ENCODE measurements around the gene SYT3.

The SYT3 gene

DNA sequence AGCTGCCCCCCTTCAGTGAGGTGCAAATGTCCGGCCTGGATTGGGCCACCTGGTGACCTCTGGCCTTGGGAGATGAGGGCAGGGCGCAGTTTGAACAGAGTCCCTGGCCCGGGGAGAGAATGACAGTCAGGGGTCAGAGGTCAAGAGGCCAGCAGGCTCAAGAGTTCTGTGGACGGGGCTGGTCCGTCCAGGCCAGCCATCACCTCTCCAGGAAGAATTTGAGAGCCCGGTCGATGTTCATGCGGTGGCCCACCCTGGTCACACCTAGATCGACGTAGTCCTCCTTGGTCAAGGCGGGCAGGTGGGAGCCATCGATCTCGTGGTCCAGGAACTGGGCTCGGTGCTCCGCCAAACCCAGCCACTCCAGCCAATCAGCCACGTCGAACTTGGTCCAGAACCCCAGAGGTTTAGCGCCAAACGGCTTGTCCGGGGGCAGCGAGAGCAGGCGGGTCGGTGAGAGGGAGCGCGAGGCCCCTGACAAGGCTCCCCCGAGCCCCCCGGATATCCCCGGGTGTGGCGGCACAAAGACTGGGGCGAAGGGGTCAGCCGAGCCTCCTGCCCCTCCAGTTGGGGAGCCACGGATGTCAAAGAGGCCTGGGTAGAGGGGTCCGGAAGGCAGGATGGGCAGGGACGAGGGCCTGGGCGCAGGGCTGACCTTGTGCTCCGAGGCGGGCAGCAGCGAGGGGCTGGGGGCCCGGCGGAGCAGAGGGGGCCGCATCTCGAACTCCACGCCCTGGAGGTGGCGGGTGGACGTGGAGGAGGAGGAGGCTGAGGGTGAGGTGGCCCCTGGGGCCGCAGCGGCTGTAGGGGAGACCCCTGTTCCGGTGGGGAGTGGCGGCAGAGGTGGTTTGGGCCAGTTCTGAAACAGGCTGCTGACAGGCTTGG lies 22.3 kb upstream of the SYT3 start:
- in situ Hi-C loops (cut with MboI; ENCODE audit: low sequenced_read_pairs): no loop called here

DNA sequence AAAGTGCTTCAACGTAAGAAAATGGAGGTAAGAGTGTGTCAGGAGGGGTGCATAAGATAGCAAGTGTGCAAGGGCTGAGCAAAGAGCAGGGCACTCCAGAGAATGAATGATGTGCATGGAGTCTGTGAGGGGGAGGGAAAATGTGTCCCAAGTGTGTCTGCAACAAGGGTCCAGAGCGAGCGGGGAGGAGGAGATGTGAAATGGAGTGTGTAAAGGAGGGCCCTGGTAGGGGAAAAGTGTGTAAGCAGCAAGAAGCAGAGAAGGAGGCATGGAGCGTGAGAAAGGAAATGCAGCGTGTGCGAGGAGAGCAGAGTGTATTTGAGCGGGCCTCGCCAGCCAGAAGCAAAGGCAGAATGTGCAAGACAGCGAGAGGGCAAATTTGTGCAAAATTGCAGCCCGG lies 21.3 kb upstream of the SYT3 start:
- in situ Hi-C loops (cut with MboI; ENCODE audit: low sequenced_read_pairs): no loop called here

DNA sequence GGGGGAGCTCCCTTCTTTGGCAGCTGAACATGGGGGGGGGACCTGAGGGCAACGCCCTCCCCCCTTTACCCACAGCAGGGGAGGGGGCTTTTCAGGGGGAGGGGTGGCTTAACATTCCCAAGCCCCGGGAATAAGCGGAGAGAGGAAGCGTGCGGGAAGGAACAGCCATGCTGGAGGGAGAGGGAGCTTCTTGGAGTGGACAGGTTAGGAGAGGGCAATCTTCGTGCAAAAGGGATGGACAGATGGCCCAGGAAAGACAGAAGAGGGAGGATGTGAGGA lies 20.3 kb upstream of the SYT3 start:
- in situ Hi-C loops (cut with MboI; ENCODE audit: low sequenced_read_pairs): no loop called here

GRCh38 chr19:50659318-50660087 lies 19.8 kb upstream of the SYT3 start:
- in situ Hi-C loops (cut with MboI; ENCODE audit: low sequenced_read_pairs): no loop called here

DNA sequence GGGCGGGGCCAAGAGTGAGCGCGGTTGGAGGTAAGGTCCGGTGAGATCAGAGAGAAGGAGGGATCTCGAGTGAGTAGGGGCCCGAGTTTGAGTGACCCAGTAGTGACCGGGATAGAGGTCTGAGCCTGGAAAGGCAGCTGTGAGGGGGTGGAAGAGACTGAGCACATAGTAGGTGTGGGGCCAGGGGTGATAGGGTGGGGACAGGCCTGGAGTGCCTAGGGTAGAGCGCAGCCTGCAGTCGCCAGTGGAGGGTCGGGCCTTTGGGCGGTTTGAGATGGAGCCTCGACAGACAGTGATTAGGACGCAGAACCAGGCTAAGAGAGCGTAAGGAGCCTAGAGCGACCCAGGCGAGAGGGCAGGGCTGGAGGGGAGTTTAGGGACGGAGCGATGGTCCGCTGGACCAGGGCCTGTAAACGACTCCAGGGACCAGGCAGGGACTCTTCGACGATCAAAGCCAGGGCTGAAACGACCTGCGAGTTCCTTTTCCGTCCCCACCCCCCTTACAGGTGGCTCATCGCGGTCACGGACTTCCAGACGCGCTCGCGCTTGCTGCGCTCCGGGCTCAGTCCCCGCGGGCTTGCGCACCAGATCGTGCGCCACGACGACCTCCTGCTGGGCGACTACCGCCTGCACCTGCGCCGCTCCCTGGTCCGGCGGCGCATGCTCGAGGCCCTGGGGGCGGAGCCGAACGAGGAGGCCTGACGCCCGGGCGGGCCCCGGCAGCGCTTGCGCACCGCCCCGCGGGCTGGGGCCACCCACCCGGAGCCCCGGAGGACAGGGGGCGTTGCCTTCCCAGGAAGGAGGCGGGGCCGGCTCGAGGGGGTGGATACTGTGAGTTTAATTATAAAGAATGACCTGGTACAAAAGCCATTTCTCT lies 19.0 kb upstream of the SYT3 start:
- in situ Hi-C loops (cut with MboI; ENCODE audit: low sequenced_read_pairs): no loop called here

DNA sequence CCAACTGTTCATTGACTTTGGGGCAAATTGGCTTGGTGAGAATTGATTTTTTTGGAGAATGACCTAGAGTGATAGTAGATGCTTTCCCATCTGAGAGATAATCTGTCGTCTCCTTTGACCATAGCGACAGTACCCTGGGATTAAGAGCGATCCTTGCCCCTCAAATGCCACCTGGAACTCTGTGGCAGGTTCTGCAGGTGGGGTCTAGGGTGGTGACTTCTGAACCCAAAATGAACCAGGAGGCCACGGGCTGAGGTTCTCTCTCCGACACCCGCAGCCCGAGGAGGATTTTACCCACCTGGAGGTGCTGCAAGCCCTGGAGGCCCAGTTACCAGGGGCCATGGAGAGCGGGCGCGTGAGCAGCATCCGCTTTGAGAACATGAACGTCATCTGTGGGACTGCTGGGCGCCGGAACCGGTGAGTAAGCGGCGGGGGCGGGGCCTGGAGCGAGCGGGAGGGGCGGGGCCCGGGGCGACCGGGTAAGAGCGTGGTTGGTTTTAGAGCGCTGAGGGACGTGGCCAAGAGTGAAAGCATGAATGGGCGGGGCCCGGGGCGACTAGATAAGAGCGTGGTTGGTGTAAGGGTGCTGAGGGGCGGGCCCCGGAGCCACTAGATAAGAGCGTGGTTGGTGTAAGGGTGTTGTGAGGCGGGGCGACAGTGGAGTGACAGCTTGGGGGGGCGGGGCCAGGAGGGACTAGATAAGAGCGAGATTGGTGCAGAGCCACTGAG lies 18.2 kb upstream of the SYT3 start:
- in situ Hi-C loops (cut with MboI; ENCODE audit: low sequenced_read_pairs): no loop called here

GRCh38 chr19:50657222-50657669 lies 17.6 kb upstream of the SYT3 start:
- in situ Hi-C loops (cut with MboI; ENCODE audit: low sequenced_read_pairs): no loop called here

- in situ Hi-C loops (cut with MboI; ENCODE audit: low sequenced_read_pairs): no loop called here
Observed at GRCh38 chr19:50654882-50655281, 15.2 kb upstream of the SYT3 start.

DNA sequence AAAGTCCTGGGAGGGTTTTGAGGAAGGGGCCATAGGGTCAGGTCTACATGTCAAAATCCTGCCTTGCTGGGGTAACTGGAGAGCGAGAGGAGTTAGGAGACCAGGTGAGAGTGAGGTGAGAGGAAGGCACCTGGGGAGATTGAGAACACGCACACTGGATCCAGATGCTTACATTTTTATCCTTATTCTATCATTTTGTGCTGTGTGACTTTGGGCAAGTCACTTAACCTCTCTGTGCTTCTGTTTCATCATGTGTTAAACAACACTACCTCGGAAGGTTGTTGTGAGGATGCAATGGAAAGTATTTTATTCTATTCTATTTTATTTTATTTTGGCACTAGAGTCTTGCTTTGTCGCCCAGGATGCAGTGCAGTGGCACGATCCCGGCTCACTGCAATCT lies 13.0 kb upstream of the SYT3 start:
- in situ Hi-C loops (cut with MboI; ENCODE audit: low sequenced_read_pairs): no loop called here

- in situ Hi-C loops (cut with MboI; ENCODE audit: low sequenced_read_pairs): no loop called here
Observed at GRCh38 chr19:50651174-50651573, 11.5 kb upstream of the SYT3 start.

DNA sequence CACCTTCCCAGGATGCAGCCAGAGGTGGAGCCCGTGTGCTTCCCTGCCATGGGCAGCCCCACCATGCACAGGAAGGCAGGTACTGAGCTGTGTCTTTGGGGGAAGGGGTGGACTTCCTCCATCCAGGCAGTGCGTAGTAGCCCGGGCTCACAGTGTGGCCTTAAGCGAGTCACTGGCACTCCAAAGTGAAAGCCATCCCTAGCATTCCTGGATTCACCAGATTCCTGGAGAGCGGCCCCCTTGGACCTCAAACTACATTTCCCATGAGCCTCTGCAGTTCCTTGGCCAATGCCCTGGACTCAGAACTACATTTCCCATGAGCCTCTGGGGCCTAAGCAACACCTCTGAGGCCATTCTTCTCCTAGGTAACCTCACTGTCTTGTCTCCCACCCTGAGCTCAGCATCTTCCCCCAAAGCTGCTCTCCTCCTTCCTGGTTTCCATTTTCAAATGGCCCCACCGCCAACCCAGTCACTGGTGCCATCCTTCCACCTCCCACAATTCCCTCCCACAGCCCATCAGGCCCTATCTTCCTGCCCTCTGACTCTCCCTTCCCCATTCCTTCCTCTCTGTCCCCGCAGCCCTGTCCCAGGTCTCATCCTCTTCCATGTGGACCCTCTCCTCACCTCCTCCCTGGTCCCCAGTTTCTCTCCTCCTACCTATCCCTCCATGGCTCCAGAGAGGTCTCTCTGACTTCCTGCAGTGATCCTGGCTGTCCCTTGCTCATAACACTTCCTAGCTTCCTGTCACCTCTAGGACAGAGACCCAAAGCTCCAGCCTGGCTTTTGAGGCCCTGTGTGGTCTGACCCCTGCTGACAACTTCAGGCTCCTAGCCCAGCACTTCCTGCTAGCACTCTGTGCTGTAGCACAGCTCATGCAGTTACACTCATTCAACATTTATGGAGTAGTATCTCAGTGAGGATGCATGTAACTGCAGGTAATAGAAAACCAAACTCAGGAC lies 10.0 kb upstream of the SYT3 start, which contains the start of gene C19orf81:
TSS of gene C19orf81 (plus strand) at position 13 of the 959 bp plus-strand sequence. CDS start at position 13, 0 bp downstream.
- in situ Hi-C loops (cut with MboI; ENCODE audit: low sequenced_read_pairs): no loop called here

DNA sequence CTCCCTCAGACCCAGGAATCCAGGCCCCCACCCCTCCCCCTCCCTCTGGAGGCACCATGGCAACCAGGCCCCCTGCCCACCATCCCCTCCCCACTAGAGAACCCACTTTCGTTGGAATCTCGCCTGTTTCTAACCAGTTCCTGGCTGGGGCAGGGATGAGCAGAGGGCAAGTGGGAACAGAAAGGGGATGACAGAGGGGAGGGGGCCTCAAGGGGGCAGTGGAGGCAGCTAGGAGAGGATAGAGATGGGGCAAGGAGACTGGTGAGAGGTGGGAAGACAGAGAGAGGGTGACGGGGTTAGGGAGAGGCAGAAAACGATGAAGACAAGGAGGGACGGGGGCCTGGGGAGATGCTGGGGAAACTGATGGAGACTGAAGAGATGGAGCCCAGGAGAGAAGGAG lies 9.0 kb upstream of the SYT3 start:
- in situ Hi-C loops (cut with MboI; ENCODE audit: low sequenced_read_pairs): no loop called here

- in situ Hi-C loops (cut with MboI; ENCODE audit: low sequenced_read_pairs): no loop called here
Observed at GRCh38 chr19:50647879-50648615, 8.4 kb upstream of the SYT3 start.

GRCh38 chr19:50646074-50646807 lies 6.6 kb upstream of the SYT3 start:
- in situ Hi-C loops (cut with MboI; ENCODE audit: low sequenced_read_pairs): no loop called here

DNA sequence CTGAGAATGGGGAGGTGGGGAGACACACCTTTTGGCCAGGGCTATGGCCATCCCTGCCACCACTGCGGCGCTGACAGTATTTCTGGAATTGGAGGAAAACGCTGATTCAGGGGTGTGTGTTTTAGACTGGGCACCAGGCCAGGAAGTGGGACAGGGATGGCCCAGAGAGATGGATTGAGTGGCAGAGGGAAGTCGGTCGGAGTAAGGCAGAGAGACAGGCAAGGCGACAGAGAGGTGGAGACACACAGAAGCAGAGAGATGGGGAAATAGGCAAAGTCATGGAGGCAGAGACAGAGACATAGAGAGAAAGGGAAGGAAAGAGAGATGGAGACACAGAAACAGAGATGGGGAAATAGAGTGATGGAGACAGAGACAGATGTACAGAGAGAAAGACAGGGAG lies 5.4 kb upstream of the SYT3 start:
- in situ Hi-C loops (cut with MboI; ENCODE audit: low sequenced_read_pairs): no loop called here

DNA sequence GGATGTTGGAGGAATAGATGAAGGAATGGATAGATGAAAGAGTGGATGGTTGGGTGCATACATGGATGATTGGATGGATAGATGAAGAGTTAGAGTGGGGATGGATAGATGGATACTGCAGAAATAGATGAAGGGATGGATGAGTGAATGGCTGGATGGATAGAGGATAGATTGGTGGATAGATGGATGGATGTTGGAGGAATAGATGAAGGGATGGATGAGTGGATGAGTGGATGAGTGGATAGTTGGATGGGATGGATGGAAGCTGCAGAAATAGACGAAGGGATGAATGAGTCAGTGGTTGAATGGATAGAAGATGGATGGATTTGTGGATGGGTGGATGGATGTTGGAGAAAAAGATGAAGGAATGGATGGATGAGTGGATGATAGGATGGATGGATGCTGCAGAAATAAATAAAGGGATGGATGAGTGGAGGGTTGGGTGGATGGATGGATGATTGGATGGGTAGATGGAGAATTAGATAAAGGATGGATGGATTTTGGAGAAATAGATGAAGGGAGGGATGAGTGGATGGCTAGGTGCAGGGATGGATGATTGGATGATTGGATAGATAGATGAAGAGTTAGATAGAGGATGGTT lies 4.7 kb upstream of the SYT3 start:
- in situ Hi-C loops (cut with MboI; ENCODE audit: low sequenced_read_pairs): no loop called here

DNA sequence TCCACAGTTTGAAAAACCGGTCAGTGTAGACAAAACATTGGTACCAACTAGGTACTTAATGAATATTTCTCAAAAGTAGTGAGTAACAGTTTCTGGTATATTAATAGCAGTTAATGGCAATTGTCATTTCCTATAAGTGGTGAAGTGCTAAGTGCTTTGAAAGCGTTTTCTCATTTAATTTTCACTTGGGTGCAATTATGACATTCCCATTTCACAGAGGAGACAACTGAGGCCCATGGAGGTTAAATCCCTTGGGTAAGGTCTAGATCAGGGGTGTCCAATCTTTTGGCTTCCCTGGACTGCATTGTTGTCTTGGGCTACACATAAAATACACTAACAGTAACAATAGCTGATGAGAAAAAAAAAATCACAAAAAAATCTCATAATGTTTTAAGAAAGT lies 687 bp upstream of the SYT3 start:
- in situ Hi-C loops (cut with MboI; ENCODE audit: low sequenced_read_pairs): no loop called here

- in situ Hi-C loops (cut with MboI; ENCODE audit: low sequenced_read_pairs): no loop called here
Observed at GRCh38 chr19:50638600-50638999, 1.1 kb downstream of the SYT3 start.

All from HL-60/S4 treated with phorbol 12-myristate 13-acetate at 8.2 ng/mL for 4 days and 3 days (cell line).